Cardiac muscle cell (in vitro differentiated cells and primary cell): ENCODE measurements around the gene RAB40A. TPM values are rescaled to one million over a fixed set of nuclear protein-coding genes. Genes with fewer than 3 reads are reported as not detected.
A peak's percentile ranks its signal among the peaks of the same experiment; 100 is the strongest.
"Not testable (repeated sequence)": the region's sequence is repeated elsewhere in the genome, so short reads cannot be mapped to it uniquely, and the experiment has no call there.

Experiments
- DNase-seq, 2 donors: peaks; one replicate each; pipeline versions ENCODE4 v3.0.0 to v3.0.0-alpha.2; 2010 to 2017; ENCODE audit warnings: low read depth in 1 of 2, low spot score in 1 of 2
- H3K27ac ChIP-seq: fragments of 200-600 bp; sonication (generic); 2 replicates; pipeline ENCODE4 v1.5.1; 2016
- H3K27me3 ChIP-seq: fragments of 200-600 bp; sonication (generic); 2 replicates; pipeline ENCODE4 v1.6.0; 2016; ENCODE audit warnings: control low read depth
- H3K36me3 ChIP-seq: fragments of 200-600 bp; sonication (generic); 2 replicates; pipeline ENCODE4 v1.5.1; 2016; ENCODE audit warnings: control low read depth
- H3K4me1 ChIP-seq: fragments of 200-600 bp; sonication (generic); 2 replicates; pipeline ENCODE4 v1.8.1; 2017; ENCODE audit warnings: low read depth, mild to moderate bottlenecking, mixed run types
- H3K4me3 ChIP-seq: fragments of 200-600 bp; sonication (generic); 2 replicates; pipeline ENCODE4 v1.5.1; 2016; ENCODE audit warnings: mild to moderate bottlenecking
- H3K9me3 ChIP-seq: fragments of 200-600 bp; sonication (generic); 2 replicates; pipeline ENCODE4 v1.5.1; 2017; ENCODE audit warnings: low read depth, mild to moderate bottlenecking, control low read depth
- polyA plus RNA-seq: library from polyadenylated mRNA; unstranded; fragments of >200 nt; fragmentation: Nextera tagmentation; extraction: Ambion mirVana; gene quantifications from 2 replicates; pipeline ENCODE4 v1.2.1, GENCODE V29; 2016
- total RNA-seq: library from RNA; depleted of rRNA; stranded (reverse); fragments of >200 nt; gene quantifications from 2 replicates; pipeline ENCODE4 v1.2.3, GENCODE V29; 2016
- TF ChIP-seq, protein P1 (sequence below): IDR thresholded peaks from 2 replicates; pipeline ENCODE4 v1.5.1; 2012; ENCODE audit warnings: low read depth, mild to moderate bottlenecking, low read length

RAB40A gene
- total and polyA plus RNA-seq, 2 experiments from 2014 or later = 2.4 to 2.9 TPM

DNA sequence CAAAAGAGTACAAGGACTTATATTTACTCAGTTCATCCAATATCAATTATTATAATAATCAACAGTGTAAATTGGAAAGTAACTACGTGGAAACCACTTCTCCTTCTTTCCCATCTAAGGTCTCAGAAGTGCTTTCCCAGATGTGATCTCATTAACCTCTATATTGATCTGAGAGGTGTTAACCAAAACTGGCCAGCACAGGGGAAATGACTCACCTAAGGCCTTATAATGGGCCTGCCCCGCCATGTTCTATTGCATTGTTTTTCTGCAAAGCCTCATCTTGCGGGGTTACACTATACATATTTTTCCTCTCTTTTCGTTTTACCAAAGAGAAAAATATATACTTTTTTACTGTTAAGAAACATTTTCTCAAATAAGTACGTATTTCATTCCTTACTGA lies 20.5 kb downstream of the RAB40A start:
- H3K36me3 ChIP-seq = no peaks in the 10 kb centered on the region
- H3K9me3 ChIP-seq = no peaks in the 10 kb centered on the region
- TF ChIP-seq, protein P1, sequence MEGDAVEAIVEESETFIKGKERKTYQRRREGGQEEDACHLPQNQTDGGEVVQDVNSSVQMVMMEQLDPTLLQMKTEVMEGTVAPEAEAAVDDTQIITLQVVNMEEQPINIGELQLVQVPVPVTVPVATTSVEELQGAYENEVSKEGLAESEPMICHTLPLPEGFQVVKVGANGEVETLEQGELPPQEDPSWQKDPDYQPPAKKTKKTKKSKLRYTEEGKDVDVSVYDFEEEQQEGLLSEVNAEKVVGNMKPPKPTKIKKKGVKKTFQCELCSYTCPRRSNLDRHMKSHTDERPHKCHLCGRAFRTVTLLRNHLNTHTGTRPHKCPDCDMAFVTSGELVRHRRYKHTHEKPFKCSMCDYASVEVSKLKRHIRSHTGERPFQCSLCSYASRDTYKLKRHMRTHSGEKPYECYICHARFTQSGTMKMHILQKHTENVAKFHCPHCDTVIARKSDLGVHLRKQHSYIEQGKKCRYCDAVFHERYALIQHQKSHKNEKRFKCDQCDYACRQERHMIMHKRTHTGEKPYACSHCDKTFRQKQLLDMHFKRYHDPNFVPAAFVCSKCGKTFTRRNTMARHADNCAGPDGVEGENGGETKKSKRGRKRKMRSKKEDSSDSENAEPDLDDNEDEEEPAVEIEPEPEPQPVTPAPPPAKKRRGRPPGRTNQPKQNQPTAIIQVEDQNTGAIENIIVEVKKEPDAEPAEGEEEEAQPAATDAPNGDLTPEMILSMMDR = no peak
- no peaks in the 10 kb centered on the region for H3K27me3 ChIP-seq
- no peak for DNase-seq
- H3K27ac ChIP-seq = no peak overlapping the region
- H3K4me3 ChIP-seq = no peak overlapping the region
- no peaks in the 10 kb centered on the region for H3K4me1 ChIP-seq

DNA sequence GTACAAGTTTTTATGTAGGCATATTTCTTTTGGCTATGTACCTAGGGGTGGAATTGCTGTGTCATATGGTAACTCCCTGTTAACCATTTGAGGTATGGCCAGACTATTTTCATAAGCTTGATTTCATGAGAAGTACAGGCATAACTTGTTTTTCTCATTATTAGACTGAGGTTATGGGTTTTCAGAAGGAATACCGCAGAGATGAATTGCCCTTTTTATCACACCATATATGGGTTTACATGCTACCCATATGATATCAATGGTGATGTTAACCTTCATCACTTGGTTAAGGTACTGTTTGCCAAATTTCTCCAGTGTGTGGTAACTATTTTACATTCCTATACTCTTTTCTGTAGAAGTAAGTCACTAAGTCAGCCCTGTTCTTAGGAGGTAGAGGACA lies 23.5 kb downstream of the RAB40A start:
- Histone ChIP-seq H3K36me3 (no peaks in the 10 kb centered on the region), H3K27ac (no peak overlapping the region), H3K9me3 (no peaks in the 10 kb centered on the region), H3K4me3 (no peak overlapping the region), H3K27me3 (no peaks in the 10 kb centered on the region), H3K4me1 (no peaks in the 10 kb centered on the region)
- no peak for DNase-seq
- TF ChIP-seq, protein P1 = no peak

DNA sequence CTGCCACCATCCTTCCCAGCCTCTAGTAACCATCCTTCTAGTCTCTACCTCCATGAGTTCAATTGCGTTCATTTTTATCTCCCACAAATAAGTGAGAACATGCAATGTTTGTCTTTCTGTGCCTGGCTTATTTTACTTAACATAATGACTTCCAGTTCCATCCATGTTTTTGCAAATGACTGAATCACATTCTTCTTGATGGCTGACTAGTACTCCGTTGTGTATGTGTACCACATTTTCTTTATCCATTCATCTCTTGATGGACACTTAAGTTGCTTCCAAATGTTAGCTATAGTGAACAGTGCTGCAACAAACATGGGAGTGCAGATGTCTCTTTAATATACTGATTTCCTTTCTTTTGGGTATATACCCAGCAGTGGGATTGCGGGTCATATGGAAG lies 25.7 kb downstream of the RAB40A start:
- not testable (repeated sequence) for H3K4me3 ChIP-seq, DNase-seq, H3K4me1 ChIP-seq, H3K36me3 ChIP-seq, H3K27me3 ChIP-seq, H3K27ac ChIP-seq, H3K9me3 ChIP-seq

DNA sequence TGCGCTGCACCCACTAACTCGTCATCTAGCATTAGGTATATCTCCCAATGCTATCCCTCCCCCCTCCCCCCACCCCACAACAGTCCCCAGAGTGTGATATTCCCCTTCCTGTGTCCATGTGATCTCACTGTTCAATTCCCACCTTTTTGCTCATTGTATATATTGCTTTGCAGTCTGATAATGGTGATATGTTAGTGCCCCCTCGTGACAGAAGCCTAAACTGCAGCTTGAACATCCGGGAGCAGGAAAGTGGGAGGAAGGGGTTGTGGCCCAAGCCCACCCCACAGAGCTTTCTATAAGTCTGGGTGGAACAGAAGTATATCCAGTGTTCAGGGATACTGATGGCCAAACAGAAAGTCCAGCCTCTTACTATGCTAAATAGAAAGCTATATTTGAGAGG lies 29.6 kb downstream of the RAB40A start:
- peak; percentile 43 to 47 for DNase-seq
- not testable (repeated sequence) for H3K36me3 ChIP-seq, H3K27ac ChIP-seq, H3K27me3 ChIP-seq, H3K4me1 ChIP-seq, H3K4me3 ChIP-seq, H3K9me3 ChIP-seq
- TF ChIP-seq, protein P1 = peak; percentile 48

DNA sequence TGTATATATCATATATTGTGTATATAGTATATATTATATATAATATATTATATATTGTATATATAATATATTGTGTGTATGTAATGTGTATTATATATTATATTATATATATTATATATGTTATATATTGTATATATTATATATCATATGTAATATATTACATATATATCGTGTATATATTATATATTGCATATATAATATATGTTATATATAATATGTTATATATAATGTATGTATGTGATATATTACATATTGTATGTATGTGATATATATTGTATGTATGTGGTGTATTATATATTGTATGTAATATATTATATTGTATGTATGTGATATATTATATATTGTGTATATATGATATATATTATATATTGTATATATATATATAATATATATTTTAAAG lies 30.5 kb downstream of the RAB40A start:
- H3K4me1 ChIP-seq = no peaks in the 10 kb centered on the region
- no peaks in the 10 kb centered on the region for H3K9me3 ChIP-seq
- TF ChIP-seq, protein P1 = no peak
- no peak overlapping the region for H3K4me3 ChIP-seq
- no peak for DNase-seq
- H3K36me3 ChIP-seq = no peaks in the 10 kb centered on the region
- H3K27me3 ChIP-seq = no peaks in the 10 kb centered on the region
- no peak overlapping the region for H3K27ac ChIP-seq

DNA sequence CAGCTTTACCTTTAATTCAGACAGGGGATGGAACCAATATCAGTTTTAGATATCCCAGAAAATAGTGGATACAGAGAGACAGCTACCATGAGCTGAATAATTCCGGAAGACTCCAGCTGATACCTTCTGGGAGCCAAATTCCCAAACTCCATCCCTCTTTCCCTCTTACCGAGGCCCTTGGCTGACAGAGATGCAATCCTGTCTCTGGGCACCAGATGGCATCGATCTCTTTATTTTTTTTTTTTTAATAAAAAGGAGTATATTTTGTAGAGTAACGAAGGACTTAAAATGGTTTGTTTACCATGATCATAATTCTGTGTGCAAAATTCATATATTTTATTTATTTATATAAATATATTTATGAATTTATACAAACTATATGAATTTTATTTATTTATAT lies 31.0 kb downstream of the RAB40A start:
- TF ChIP-seq, protein P1 = peak; percentile 42
- DNase-seq = peak; percentile 11 to 39
- H3K27me3 ChIP-seq = no peaks in the 10 kb centered on the region

More for the DNA sequence above, 31.0 kb downstream of the RAB40A start:
- Histone ChIP-seq H3K4me3 (no peak overlapping the region), H3K9me3 (no peaks in the 10 kb centered on the region), H3K27ac (no peak overlapping the region), H3K4me1 (no peaks in the 10 kb centered on the region), H3K36me3 (no peaks in the 10 kb centered on the region)
